ENCODE data around the gene PRDX5.
"Not testable (repeated sequence)": the region's sequence is repeated elsewhere in the genome, so short reads cannot be mapped to it uniquely, and the experiment has no call there.

The PRDX5 gene

GRCh38 chr11:64322925-64323260, 5.0 kb downstream of the PRDX5 start:
- no peak for DNase-seq (ENCODE audit: low read depth)
- no peak for TF ChIP-seq CTCF (conservative IDR thresholded peaks at IDR 0.05; ENCODE audit: control insufficient read depth, insufficient read depth, low read depth, low read length)

GRCh38 chr11:64323373-64323772, 5.5 kb downstream of the PRDX5 start:
- no peak for TF ChIP-seq CTCF (conservative IDR thresholded peaks at IDR 0.05; ENCODE audit: control insufficient read depth, insufficient read depth, low read depth, low read length)
- DNase-seq (ENCODE audit: low read depth) = no peak
- no peak overlapping the region for H3K4me3 ChIP-seq (ENCODE audit: control insufficient read depth, low read depth, low read length)

More at GRCh38 chr11:64322925-64323260, 5.0 kb downstream of the PRDX5 start:
- H3K4me3 ChIP-seq (ENCODE audit: control insufficient read depth, low read depth, low read length) = no peak overlapping the region

GRCh38 chr11:64323984-64324383, 6.1 kb downstream of the PRDX5 start:
- DNase-seq (ENCODE audit: low read depth); H3K4me3 ChIP-seq (ENCODE audit: control insufficient read depth, low read depth, low read length): not testable (repeated sequence)

- DNase-seq (ENCODE audit: low read depth) = no peak
- no peak overlapping the region for H3K4me3 ChIP-seq (ENCODE audit: control insufficient read depth, low read depth, low read length)
- no peak for TF ChIP-seq CTCF (conservative IDR thresholded peaks at IDR 0.05; ENCODE audit: control insufficient read depth, insufficient read depth, low read depth, low read length)
These were observed 7.0 kb downstream of the PRDX5 start for GRCh38 chr11:64324692-64325469.

- TF ChIP-seq CTCF (conservative IDR thresholded peaks at IDR 0.05; ENCODE audit: control insufficient read depth, insufficient read depth, low read depth, low read length) = no peak
- no peak for DNase-seq (ENCODE audit: low read depth)
These were observed 9.5 kb downstream of the PRDX5 start for GRCh38 chr11:64327375-64327774.

GRCh38 chr11:64327993-64328392, 10.1 kb downstream of the PRDX5 start:
- no peak for DNase-seq (ENCODE audit: low read depth)
- H3K4me3 ChIP-seq (ENCODE audit: control insufficient read depth, low read depth, low read length) = no peak overlapping the region
- no peak for TF ChIP-seq CTCF (conservative IDR thresholded peaks at IDR 0.05; ENCODE audit: control insufficient read depth, insufficient read depth, low read depth, low read length)

More at GRCh38 chr11:64327375-64327774, 9.5 kb downstream of the PRDX5 start:
- no peak overlapping the region for H3K4me3 ChIP-seq (ENCODE audit: control insufficient read depth, low read depth, low read length)

- H3K4me3 ChIP-seq (ENCODE audit: control insufficient read depth, low read depth, low read length) = no peak overlapping the region
- no peak for DNase-seq (ENCODE audit: low read depth)
- TF ChIP-seq CTCF (conservative IDR thresholded peaks at IDR 0.05; ENCODE audit: control insufficient read depth, insufficient read depth, low read depth, low read length) = no peak
These were observed 13.0 kb downstream of the PRDX5 start for GRCh38 chr11:64330888-64331287.
